GM18858 (cell line): ENCODE data around the gene CRACR2A.

Experiments
- ATAC-seq: cut with Tn5 transposase; IDR thresholded peaks from one replicate; pipeline ENCODE4 v1.9.1; 2021; ENCODE audit not compliant: unreplicated experiment

CRACR2A gene

DNA sequence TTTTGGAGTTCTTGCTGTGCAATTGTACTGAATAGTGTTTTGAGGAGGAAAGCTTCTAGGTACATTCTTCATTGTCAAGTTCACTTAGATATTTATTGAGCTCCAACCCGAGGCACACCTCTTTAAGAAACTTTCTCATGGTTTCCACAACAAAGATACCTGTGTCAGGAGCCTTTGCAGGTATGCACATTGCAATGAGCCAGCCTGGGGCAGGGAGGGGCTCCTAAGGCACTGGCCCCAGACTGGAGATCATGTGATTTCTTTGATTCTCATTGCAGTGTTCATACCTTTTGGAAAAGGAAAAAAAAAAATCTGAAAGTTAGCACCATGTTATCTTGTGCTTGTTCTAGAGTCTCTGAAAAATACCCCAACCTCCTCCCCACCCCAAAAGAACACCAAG, 181.6 kb downstream of the CRACR2A start:
- no peak for ATAC-seq

DNA sequence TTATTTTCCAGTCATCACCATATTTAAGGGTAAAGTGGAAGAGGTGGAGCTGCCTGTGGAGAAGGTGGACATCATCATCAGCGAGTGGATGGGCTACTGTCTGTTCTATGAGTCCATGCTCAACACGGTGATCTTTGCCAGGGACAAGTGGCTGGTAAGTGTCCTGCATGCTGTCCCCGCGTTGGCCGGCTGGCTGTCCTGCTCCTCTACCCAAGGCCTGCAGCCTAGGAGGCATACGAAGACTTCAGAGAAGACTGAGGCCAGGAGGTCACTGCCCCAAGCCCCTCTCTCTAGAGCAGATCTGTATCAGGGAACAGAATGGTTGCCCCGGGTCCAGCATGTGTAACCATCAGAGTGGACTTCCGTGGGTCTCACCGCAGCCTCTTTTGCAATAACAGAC, 184.2 kb downstream of the CRACR2A start:
- ATAC-seq = no peak

DNA sequence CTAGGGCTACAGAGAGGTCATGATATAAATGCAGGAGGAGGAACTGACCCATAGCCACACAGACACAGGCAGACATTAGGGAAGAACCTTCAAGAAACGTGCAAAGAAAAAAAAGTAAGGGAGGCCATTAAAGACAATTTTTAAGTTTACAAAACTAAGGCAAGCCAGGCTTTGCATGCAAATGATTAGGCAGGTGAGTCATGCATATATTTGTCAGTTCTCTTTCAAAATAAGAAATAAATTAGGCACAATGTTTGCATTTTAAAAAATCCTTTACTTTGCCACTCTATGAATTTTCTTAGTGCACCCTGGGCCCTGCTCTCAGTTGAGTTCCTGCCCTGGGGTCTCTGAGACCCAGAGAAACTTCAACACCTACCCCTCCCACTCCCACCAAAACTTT, 186.9 kb downstream of the CRACR2A start:
- no peak for ATAC-seq
